AG08395 (cell line): ENCODE results near the gene USP48.

Source experiments
- DNase-seq: peaks from one replicate; pipeline ENCODE4 v3.0.0; 2012; ENCODE audit warnings: mixed read lengths, low spot score

USP48 gene

GRCh38 chr1:21652937-21653743 is 129.8 kb downstream of the USP48 start:
- no peak for DNase-seq

GRCh38 chr1:21652101-21652936 is 130.6 kb downstream of the USP48 start:
- no peak for DNase-seq

- DNase-seq, result peak; percentile 20
Observed at GRCh38 chr1:21651214-21652042, 131.5 kb downstream of the USP48 start.

- no peak for DNase-seq
Observed at GRCh38 chr1:21650400-21650799, 132.5 kb downstream of the USP48 start.

GRCh38 chr1:21649315-21649714 is 133.6 kb downstream of the USP48 start:
- no peak for DNase-seq

- DNase-seq, result no peak
Observed at GRCh38 chr1:21648791-21649190, 134.2 kb downstream of the USP48 start.

- no peak for DNase-seq
Observed at GRCh38 chr1:21648352-21648730, 134.6 kb downstream of the USP48 start.

GRCh38 chr1:21647431-21648351 is 135.3 kb downstream of the USP48 start:
- peak; percentile 81 for DNase-seq

GRCh38 chr1:21645550-21645949 is 137.4 kb downstream of the USP48 start:
- no peak for DNase-seq

- DNase-seq, result no peak
Observed at GRCh38 chr1:21644906-21645305, 138.0 kb downstream of the USP48 start.

GRCh38 chr1:21644348-21644747 is 138.6 kb downstream of the USP48 start:
- DNase-seq, result no peak

GRCh38 chr1:21643624-21644023 is 139.3 kb downstream of the USP48 start:
- DNase-seq, result no peak

GRCh38 chr1:21641967-21642739 is 140.8 kb downstream of the USP48 start:
- no peak for DNase-seq

- no peak for DNase-seq
Observed at GRCh38 chr1:21641537-21641936, 141.4 kb downstream of the USP48 start.

- no peak for DNase-seq
Observed at GRCh38 chr1:21641076-21641475, 141.9 kb downstream of the USP48 start.

- DNase-seq, result no peak
Observed at GRCh38 chr1:21640653-21641052, 142.3 kb downstream of the USP48 start.

- DNase-seq, result no peak
Observed at GRCh38 chr1:21639594-21640041, 143.3 kb downstream of the USP48 start.

GRCh38 chr1:21638531-21639341 is 144.2 kb downstream of the USP48 start:
- no peak for DNase-seq

GRCh38 chr1:21637514-21637913 is 145.4 kb downstream of the USP48 start:
- DNase-seq, result no peak

- no peak for DNase-seq
Observed at GRCh38 chr1:21636029-21636428, 146.9 kb downstream of the USP48 start.
